Activated T-helper 9 cell treated with anti-CD3 and anti-CD28 coated beads, Interleukin-2, amount 50 U/mL, for 16 hours (primary cell): Measurements from ENCODE around the gene SUCLG1.
"Not testable (repeated sequence)": the region's sequence is repeated elsewhere in the genome, so short reads cannot be mapped to it uniquely, and the experiment has no call there.

ENCODE experiments used
- DNase-seq: peaks from one replicate; pipeline ENCODE4 v3.0.0-alpha.2; 2020; ENCODE audit warnings: low read depth

Gene SUCLG1

GRCh38 chr2:84421197-84421596 is 37.9 kb downstream of the SUCLG1 start:
- DNase-seq, result no peak

GRCh38 chr2:84417453-84418145 is 41.5 kb downstream of the SUCLG1 start:
- DNase-seq, result no peak

GRCh38 chr2:84409531-84409930 is 49.5 kb downstream of the SUCLG1 start:
- DNase-seq, result no peak

- not testable (repeated sequence) for DNase-seq
Measured at GRCh38 chr2:84402111-84402510, 57.0 kb downstream of the SUCLG1 start.

GRCh38 chr2:84399839-84400238 is 59.2 kb downstream of the SUCLG1 start:
- not testable (repeated sequence) for DNase-seq

GRCh38 chr2:84395820-84396219 is 63.3 kb downstream of the SUCLG1 start:
- no peak for DNase-seq

GRCh38 chr2:84394628-84395027 is 64.5 kb downstream of the SUCLG1 start:
- DNase-seq, result no peak

GRCh38 chr2:84393829-84394228 is 65.3 kb downstream of the SUCLG1 start:
- DNase-seq, result no peak

- no peak for DNase-seq
Measured at GRCh38 chr2:84389794-84390193, 69.3 kb downstream of the SUCLG1 start.

- no peak for DNase-seq
Measured at GRCh38 chr2:84388921-84389490, 70.1 kb downstream of the SUCLG1 start.

GRCh38 chr2:84388133-84388532 is 70.9 kb downstream of the SUCLG1 start:
- DNase-seq, result no peak

GRCh38 chr2:84386336-84387040 is 72.6 kb downstream of the SUCLG1 start:
- DNase-seq, result no peak

GRCh38 chr2:84383271-84383670 is 75.8 kb downstream of the SUCLG1 start:
- DNase-seq, result no peak

GRCh38 chr2:84380875-84381274 is 78.2 kb downstream of the SUCLG1 start:
- no peak for DNase-seq

GRCh38 chr2:84378960-84379359 is 80.1 kb downstream of the SUCLG1 start:
- DNase-seq, result no peak

- no peak for DNase-seq
Measured at GRCh38 chr2:84375020-84375419, 84.1 kb downstream of the SUCLG1 start.

GRCh38 chr2:84373866-84374265 is 85.2 kb downstream of the SUCLG1 start:
- no peak for DNase-seq
